GM23338 (cell line): ENCODE data around the gene ROBO1. TPM values are rescaled to one million over a fixed set of nuclear protein-coding genes. Genes with fewer than 3 reads are reported as not detected.

Source experiments
- ATAC-seq: fragments of 200-7000 bp; cut with Tn5 transposase; 3 replicates; pipeline ENCODE4 v1.9.1; 2020
- DNase-seq: peaks from one replicate; pipeline ENCODE4 v3.0.0-alpha.2; 2015; ENCODE audit warnings: low spot score
- H2AFZ ChIP-seq: fragments of 200-600 bp; sonication (generic); 2 replicates; pipeline ENCODE4 v1.8.0; 2016; ENCODE audit warnings: antibody characterized with exemption, mild to moderate bottlenecking, moderate library complexity
- H3F3A ChIP-seq: fragments of 200-600 bp; sonication (generic); replicated peaks from 2 replicates; pipeline ENCODE4 v1.8.0; 2017; ENCODE audit warnings: antibody characterized with exemption, mixed run types, low read depth
- H3K27ac ChIP-seq: fragments of 200-600 bp; sonication (generic); 2 replicates; pipeline ENCODE4 v1.6.1; 2016; ENCODE audit warnings: low read depth
- H3K27me3 ChIP-seq: fragments of 200-600 bp; sonication (generic); 2 replicates; pipeline ENCODE4 v1.8.0; 2016; ENCODE audit warnings: mild to moderate bottlenecking, mixed run types, moderate library complexity; ENCODE audit not compliant: insufficient read depth
- H3K36me3 ChIP-seq: fragments of 200-600 bp; sonication (generic); 2 replicates; pipeline ENCODE4 v1.8.0; 2016; ENCODE audit warnings: mild to moderate bottlenecking; ENCODE audit not compliant: insufficient read depth
- H3K4me1 ChIP-seq: fragments of 200-600 bp; sonication (generic); 2 replicates; pipeline ENCODE4 v1.8.0; 2016; ENCODE audit warnings: mild to moderate bottlenecking, moderate library complexity; ENCODE audit not compliant: insufficient read depth
- H3K4me2 ChIP-seq: fragments of 200-600 bp; sonication (generic); 2 replicates; pipeline ENCODE4 v1.7.1; 2017; ENCODE audit warnings: mixed run types
- H3K4me3 ChIP-seq: fragments of 200-600 bp; sonication (generic); 2 replicates; pipeline ENCODE4 v1.6.1; 2016; ENCODE audit warnings: mixed run types
- H3K79me2 ChIP-seq: fragments of 200-600 bp; sonication (generic); replicated peaks from 2 replicates; pipeline ENCODE4 v1.8.0; 2017; ENCODE audit warnings: mild to moderate bottlenecking; ENCODE audit not compliant: insufficient read depth
- H3K9me2 ChIP-seq: fragments of 200-600 bp; sonication (generic); 2 replicates; pipeline ENCODE4 v1.8.0; 2017; ENCODE audit not compliant: insufficient read depth
- H4K20me1 ChIP-seq: fragments of 200-600 bp; sonication (generic); replicated peaks from 2 replicates; pipeline ENCODE4 v1.8.0; 2017; ENCODE audit warnings: mild to moderate bottlenecking; ENCODE audit not compliant: insufficient read depth
- H3K27ac Mint-ChIP-seq: 2 replicates; pipeline ENCODE4 v1.8.0; 2020; ENCODE audit warnings: inconsistent platforms, mild to moderate bottlenecking, moderate library complexity, mixed read lengths
- H3K27me3 Mint-ChIP-seq: 3 replicates; pipeline ENCODE4 v1.8.0; 2022; ENCODE audit warnings: low read depth, mild to moderate bottlenecking, moderate library complexity, mixed read lengths, inconsistent platforms; ENCODE audit not compliant: insufficient read depth, poor library complexity
- H3K36me3 Mint-ChIP-seq: 3 replicates; pipeline ENCODE4 v1.8.0; 2021; ENCODE audit warnings: low read depth, mild to moderate bottlenecking, inconsistent platforms, moderate library complexity, mixed read lengths
- H3K4me1 Mint-ChIP-seq: 3 replicates; pipeline ENCODE4 v1.8.0; 2020; ENCODE audit warnings: mild to moderate bottlenecking, inconsistent platforms, mixed read lengths
- H3K4me3 Mint-ChIP-seq: 3 replicates; pipeline ENCODE4 v1.8.0; 2021; ENCODE audit warnings: moderate library complexity, mild to moderate bottlenecking, inconsistent platforms, mixed read lengths
- H3K9me3 Mint-ChIP-seq: 3 replicates; pipeline ENCODE4 v1.8.0; 2020; ENCODE audit warnings: moderate library complexity, mild to moderate bottlenecking, inconsistent platforms, mixed read lengths
- CREB1 ChIP-seq: fragments of 250-450 bp; sonication (Bioruptor Pico); IDR thresholded peaks from 2 replicates; pipeline ENCODE4 v1.5.0; 2020; ENCODE audit warnings: low read depth, mild to moderate bottlenecking, moderate library complexity
- CTCF ChIP-seq, 2 experiments: fragments of 200-600 bp in 1 of 2; sonication (generic) in 1 of 2; conservative IDR thresholded peaks; 2 replicates each; pipeline versions ENCODE4 v1.5.1 to v1.6.1; 2016 to 2017; ENCODE audit warnings: antibody characterized with exemption in 2 of 2, low read depth in 2 of 2, mild to moderate bottlenecking in 2 of 2, moderate library complexity in 1 of 2
- EZH2 ChIP-seq: fragments of 200-600 bp; sonication (generic); IDR thresholded peaks from one replicate; pipeline ENCODE4 v1.8.0; 2017; ENCODE audit warnings: antibody characterized with exemption, mild to moderate bottlenecking, low read depth; ENCODE audit not compliant: unreplicated experiment
- EZH2phosphoT487 ChIP-seq: fragments of 200-600 bp; sonication (generic); IDR thresholded peaks from one replicate; pipeline ENCODE4 v1.8.1; 2018; ENCODE audit warnings: antibody characterized with exemption; ENCODE audit not compliant: unreplicated experiment
- JUNB ChIP-seq: IDR thresholded peaks from one replicate; pipeline ENCODE4 v1.6.1; 2016; ENCODE audit warnings: antibody characterized with exemption; ENCODE audit not compliant: unreplicated experiment
- NANOG ChIP-seq: IDR thresholded peaks from 2 replicates; pipeline ENCODE4 v1.6.1; 2016; ENCODE audit warnings: antibody characterized with exemption, borderline replicate concordance
- POLR2AphosphoS5 ChIP-seq: IDR thresholded peaks from 2 replicates; pipeline ENCODE4 v1.6.1; 2016; ENCODE audit warnings: antibody characterized with exemption, low read depth
- REST ChIP-seq: IDR thresholded peaks from one replicate; pipeline ENCODE4 v1.6.1; 2018; ENCODE audit warnings: antibody characterized with exemption; ENCODE audit not compliant: unreplicated experiment
- STAT1 ChIP-seq: IDR thresholded peaks from one replicate; pipeline ENCODE4 v1.6.1; 2016; ENCODE audit warnings: antibody characterized with exemption; ENCODE audit not compliant: unreplicated experiment
- ZNF114 ChIP-seq: fragments of 250-450 bp; sonication (Bioruptor Pico); IDR thresholded peaks from 2 replicates; pipeline ENCODE4 v1.5.0; 2020; ENCODE audit warnings: mild to moderate bottlenecking, moderate library complexity
- ZNF331 ChIP-seq: fragments of 250-450 bp; sonication (Bioruptor Pico); IDR thresholded peaks from 2 replicates; pipeline ENCODE4 v1.5.0; 2020; ENCODE audit warnings: low read depth, mild to moderate bottlenecking, moderate library complexity
- ZNF462 ChIP-seq: fragments of 250-450 bp; sonication (Bioruptor Pico); IDR thresholded peaks from 2 replicates; pipeline ENCODE4 v1.5.0; 2020; ENCODE audit warnings: mild to moderate bottlenecking, moderate library complexity
- polyA plus RNA-seq: library from polyadenylated mRNA; unstranded; fragments of >200 nt; fragmentation: Nextera tagmentation; extraction: Ambion mirVana; gene quantifications from 2 replicates; pipeline ENCODE4 v1.2.1, GENCODE V29; 2016
- total RNA-seq: library from RNA; depleted of rRNA; stranded (reverse); fragments of >200 nt; shearing (Covaris generic); gene quantifications from 2 replicates; pipeline ENCODE4 v1.2.3, GENCODE V29; 2014
- TF ChIP-seq, protein P1 (sequence below): IDR thresholded peaks from 2 replicates; pipeline ENCODE4 v1.6.1; 2016; ENCODE audit warnings: antibody characterized with exemption

Gene ROBO1
- total and polyA plus RNA-seq, 2 experiments from 2014 or later = 19.2 to 78.3 TPM

- TF ChIP-seq CTCF (conservative IDR thresholded peaks at IDR 0.05; ENCODE audit: low read depth in 2 of 2) = no peak
- no peak for TF ChIP-seq STAT1
- no peak for TF ChIP-seq NANOG
- TF ChIP-seq POLR2AphosphoS5 = no peak
- TF ChIP-seq ZNF114 (CRISPR knock-in tag) = no peak
- TF ChIP-seq ZNF462 (CRISPR knock-in tag) = no peak
- TF ChIP-seq JUNB = no peak
- TF ChIP-seq ZNF331 (CRISPR knock-in tag) = no peak
- no peak for TF ChIP-seq CREB1 (CRISPR knock-in tag)
- TF ChIP-seq EZH2phosphoT487 = no peak
- TF ChIP-seq, protein P1, sequence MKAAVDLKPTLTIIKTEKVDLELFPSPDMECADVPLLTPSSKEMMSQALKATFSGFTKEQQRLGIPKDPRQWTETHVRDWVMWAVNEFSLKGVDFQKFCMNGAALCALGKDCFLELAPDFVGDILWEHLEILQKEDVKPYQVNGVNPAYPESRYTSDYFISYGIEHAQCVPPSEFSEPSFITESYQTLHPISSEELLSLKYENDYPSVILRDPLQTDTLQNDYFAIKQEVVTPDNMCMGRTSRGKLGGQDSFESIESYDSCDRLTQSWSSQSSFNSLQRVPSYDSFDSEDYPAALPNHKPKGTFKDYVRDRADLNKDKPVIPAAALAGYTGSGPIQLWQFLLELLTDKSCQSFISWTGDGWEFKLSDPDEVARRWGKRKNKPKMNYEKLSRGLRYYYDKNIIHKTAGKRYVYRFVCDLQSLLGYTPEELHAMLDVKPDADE = no peak
- no peak for TF ChIP-seq REST
- no peak for TF ChIP-seq EZH2
- H4K20me1 ChIP-seq = no peaks in the 10 kb centered on the region
- no peaks in the 10 kb centered on the region for H3K27me3 ChIP-seq
- no peaks in the 10 kb centered on the region for H3K9me3 Mint-ChIP-seq
- H3K9me2 ChIP-seq = no peaks in the 10 kb centered on the region
- no peak overlapping the region for H3K4me3 ChIP-seq
- H3K36me3 Mint-ChIP-seq = peaks cover 18% of the 10 kb centered on the region; the same call in 2 of the 3 replicates
- H3K27ac Mint-ChIP-seq = no peak overlapping the region
- no peak overlapping the region for H3K4me3 Mint-ChIP-seq
- no peak for ATAC-seq
- no peak for DNase-seq
- no peak overlapping the region for H3K27ac ChIP-seq
- no peak overlapping the region for H3K4me2 ChIP-seq
- H3K4me1 ChIP-seq = no peaks in the 10 kb centered on the region
- no peaks in the 10 kb centered on the region for H3K4me1 Mint-ChIP-seq
- H3F3A ChIP-seq = no peaks in the 10 kb centered on the region
- no peaks in the 10 kb centered on the region for H3K79me2 ChIP-seq
- no peaks in the 10 kb centered on the region for H3K27me3 Mint-ChIP-seq
- H3K36me3 ChIP-seq = no peaks in the 10 kb centered on the region
- no peak overlapping the region for H2AFZ ChIP-seq
Observed at GRCh38 chr3:78687520-78687919, 1080.3 kb downstream of the ROBO1 start.
